HepG2 (cell line): ENCODE results near the gene MRPL20. TPM values are rescaled to one million over a fixed set of nuclear protein-coding genes. Genes with fewer than 3 reads are reported as not detected.

Experiments
- CCAR2 ChIP-seq: fragments of 200-400 bp; formaldehyde crosslinking; optimal IDR thresholded peaks from 2 replicates; pipeline ENCODE3; 2018; ENCODE audit warnings: low read depth, mild to moderate bottlenecking, low read length, moderate library complexity
- DBP ChIP-seq: sonication (generic); formaldehyde crosslinking; IDR thresholded peaks from 2 replicates; pipeline ENCODE4 v1.4.0; 2020; ENCODE audit warnings: missing genetic modification reagents; ENCODE audit errors: not compliant biosample characterization
- HOXD1 ChIP-seq: sonication (generic); formaldehyde crosslinking; IDR thresholded peaks from 2 replicates; pipeline ENCODE4 v1.5.0; 2020; ENCODE audit warnings: missing genetic modification reagents
- SPEN ChIP-seq: sonication (generic); formaldehyde crosslinking; IDR thresholded peaks from 2 replicates; pipeline ENCODE4 v1.5.1; 2020; ENCODE audit warnings: low read depth, mild to moderate bottlenecking, missing genetic modification reagents
- TFE3 ChIP-seq: IDR thresholded peaks from 2 replicates; pipeline ENCODE4 v1.6.1; 2016
- TIGD3 ChIP-seq: sonication (generic); formaldehyde crosslinking; IDR thresholded peaks from 2 replicates; pipeline ENCODE4 v1.5.1; 2020; ENCODE audit warnings: mild to moderate bottlenecking, missing genetic modification reagents, borderline replicate concordance
- ZNF44 ChIP-seq: sonication (generic); formaldehyde crosslinking; IDR thresholded peaks from 2 replicates; pipeline ENCODE4 v1.5.1; 2020; ENCODE audit warnings: mild to moderate bottlenecking, missing genetic modification reagents
- ZNF615 ChIP-seq: sonication (generic); formaldehyde crosslinking; IDR thresholded peaks from 2 replicates; pipeline ENCODE4 v1.5.0; 2020; ENCODE audit warnings: mild to moderate bottlenecking, missing genetic modification reagents, borderline replicate concordance
- ZNF737 ChIP-seq: sonication (generic); formaldehyde crosslinking; IDR thresholded peaks from 2 replicates; pipeline ENCODE4 v1.5.0; 2020; ENCODE audit warnings: missing genetic modification reagents, mild to moderate bottlenecking, borderline replicate concordance
- polyA plus RNA-seq, 8 experiments: library from polyadenylated mRNA; depleted of rRNA in 3 of 8; stranded (reverse) in 7 of 8; unstranded in 1 of 8; fragments of >200 nt; fragmentation: Illumina TruSeq in 4 of 8; extraction: Trizol in 4 of 8; gene quantifications; 2 replicates each; pipeline versions ENCODE4 v1.2.1 to v1.2.3, GENCODE V29; 2011 to 2016; ENCODE audit warnings: low read depth in 4 of 8, missing spikeins in 1 of 8, mixed read lengths in 1 of 8; ENCODE audit not compliant: insufficient read depth in 1 of 8
- total RNA-seq, 5 experiments: library from RNA; depleted of rRNA; stranded (reverse); fragments of >200 nt; fragmentation: Illumina TruSeq; extraction: Trizol; gene quantifications; 2 replicates each; pipeline ENCODE4 v1.2.3, GENCODE V29; 2016; ENCODE audit warnings: low read depth in 1 of 5
- TF ChIP-seq, protein P1 (sequence below): sonication (generic); formaldehyde crosslinking; IDR thresholded peaks from 2 replicates; pipeline ENCODE4 v1.4.0; 2020; ENCODE audit warnings: mild to moderate bottlenecking, missing genetic modification reagents
- TF ChIP-seq, protein P2 (sequence below): sonication (generic); formaldehyde crosslinking; IDR thresholded peaks from 2 replicates; pipeline ENCODE4 v1.5.0; 2020; ENCODE audit warnings: mild to moderate bottlenecking, missing genetic modification reagents
- TF ChIP-seq, protein P3 (sequence below): sonication (generic); formaldehyde crosslinking; IDR thresholded peaks from 2 replicates; pipeline ENCODE4 v1.4.0; 2020; ENCODE audit warnings: mild to moderate bottlenecking, missing genetic modification reagents

The MRPL20 gene
- total and polyA plus RNA-seq, 2 of the 13 experiments (the other 11 are each of a cell fraction or from before 2014, with no cell fraction given), result 59.2 to 127 TPM

GRCh38 chr1:1374929-1375662 lies 32.0 kb downstream of the MRPL20 start, which contains the start of gene AURKAIP1 (continued):
- TF ChIP-seq, protein P1, sequence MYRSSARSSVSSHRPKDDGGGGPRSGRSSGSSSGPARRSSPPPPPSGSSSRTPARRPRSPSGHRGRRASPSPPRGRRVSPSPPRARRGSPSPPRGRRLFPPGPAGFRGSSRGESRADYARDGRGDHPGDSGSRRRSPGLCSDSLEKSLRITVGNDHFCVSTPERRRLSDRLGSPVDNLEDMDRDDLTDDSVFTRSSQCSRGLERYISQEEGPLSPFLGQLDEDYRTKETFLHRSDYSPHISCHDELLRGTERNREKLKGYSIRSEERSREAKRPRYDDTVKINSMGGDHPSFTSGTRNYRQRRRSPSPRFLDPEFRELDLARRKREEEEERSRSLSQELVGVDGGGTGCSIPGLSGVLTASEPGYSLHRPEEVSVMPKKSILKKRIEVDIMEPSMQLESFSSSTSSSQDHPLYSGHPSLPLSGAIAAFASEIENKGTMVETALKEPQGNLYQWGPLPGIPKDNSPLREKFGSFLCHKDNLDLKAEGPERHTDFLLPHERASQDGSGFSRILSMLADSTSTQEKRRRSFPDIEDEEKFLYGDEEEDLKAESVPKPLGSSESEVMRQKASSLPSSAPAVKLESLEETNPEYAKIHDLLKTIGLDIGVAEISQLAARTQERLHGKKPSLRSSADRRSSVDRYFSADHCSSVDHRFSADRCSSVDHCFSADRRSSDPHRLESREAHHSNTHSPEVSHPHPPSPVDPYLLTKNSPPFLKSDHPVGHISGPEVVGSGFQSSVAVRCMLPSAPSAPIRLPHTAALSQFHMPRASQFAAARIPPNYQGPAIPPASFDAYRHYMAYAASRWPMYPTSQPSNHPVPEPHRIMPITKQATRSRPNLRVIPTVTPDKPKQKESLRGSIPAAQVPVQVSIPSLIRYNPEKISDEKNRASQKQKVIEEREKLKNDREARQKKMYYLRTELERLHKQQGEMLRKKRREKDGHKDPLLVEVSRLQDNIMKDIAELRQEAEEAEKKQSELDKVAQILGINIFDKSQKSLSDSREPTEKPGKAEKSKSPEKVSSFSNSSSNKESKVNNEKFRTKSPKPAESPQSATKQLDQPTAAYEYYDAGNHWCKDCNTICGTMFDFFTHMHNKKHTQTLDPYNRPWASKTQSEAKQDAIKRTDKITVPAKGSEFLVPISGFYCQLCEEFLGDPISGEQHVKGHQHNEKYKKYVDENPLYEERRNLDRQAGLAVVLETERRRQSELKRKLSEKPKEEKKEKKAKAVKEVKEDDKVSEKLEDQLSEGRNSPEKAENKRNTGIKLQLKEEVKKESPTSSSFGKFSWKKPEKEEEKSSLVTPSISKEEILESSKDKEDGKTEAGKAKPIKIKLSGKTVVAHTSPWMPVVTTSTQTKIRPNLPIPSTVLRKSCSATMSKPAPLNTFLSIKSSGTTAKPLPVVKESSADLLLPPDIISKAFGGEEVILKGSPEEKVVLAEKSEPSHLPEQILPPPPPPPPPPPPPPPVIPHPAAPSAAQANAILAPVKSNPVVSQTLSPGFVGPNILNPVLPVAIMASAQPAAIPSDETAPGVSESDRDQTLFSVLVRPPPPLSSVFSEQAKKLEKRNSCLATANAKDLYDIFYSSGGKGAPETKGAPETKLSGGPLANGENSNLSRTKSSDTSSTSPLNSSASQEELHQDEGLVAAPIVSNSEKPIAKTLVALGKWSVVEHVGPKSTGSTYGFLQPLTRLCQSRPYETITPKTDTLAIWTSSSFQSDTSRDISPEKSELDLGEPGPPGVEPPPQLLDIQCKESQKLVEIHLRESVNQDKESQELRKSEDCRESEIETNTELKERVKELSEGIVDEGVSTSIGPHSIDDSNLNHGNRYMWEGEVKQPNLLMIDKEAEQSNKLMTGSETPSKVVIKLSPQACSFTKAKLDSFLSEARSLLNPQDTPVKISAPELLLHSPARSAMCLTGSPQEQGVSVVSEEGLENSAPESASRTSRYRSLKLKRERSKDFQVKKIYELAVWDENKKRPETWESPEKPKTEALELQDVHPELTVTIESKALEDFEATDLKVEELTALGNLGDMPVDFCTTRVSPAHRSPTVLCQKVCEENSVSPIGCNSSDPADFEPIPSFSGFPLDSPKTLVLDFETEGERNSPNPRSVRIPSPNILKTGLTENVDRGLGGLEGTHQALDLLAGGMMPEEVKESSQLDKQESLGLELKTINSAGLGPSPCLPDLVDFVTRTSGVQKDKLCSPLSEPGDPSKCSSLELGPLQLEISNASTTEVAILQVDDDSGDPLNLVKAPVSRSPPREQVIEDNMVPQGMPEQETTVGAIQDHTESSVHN, result peak; percentile 68; the same call in 1 of the 2 replicates
- no peak for TF ChIP-seq ZNF737 (CRISPR knock-in tag)
- TF ChIP-seq, protein P2, sequence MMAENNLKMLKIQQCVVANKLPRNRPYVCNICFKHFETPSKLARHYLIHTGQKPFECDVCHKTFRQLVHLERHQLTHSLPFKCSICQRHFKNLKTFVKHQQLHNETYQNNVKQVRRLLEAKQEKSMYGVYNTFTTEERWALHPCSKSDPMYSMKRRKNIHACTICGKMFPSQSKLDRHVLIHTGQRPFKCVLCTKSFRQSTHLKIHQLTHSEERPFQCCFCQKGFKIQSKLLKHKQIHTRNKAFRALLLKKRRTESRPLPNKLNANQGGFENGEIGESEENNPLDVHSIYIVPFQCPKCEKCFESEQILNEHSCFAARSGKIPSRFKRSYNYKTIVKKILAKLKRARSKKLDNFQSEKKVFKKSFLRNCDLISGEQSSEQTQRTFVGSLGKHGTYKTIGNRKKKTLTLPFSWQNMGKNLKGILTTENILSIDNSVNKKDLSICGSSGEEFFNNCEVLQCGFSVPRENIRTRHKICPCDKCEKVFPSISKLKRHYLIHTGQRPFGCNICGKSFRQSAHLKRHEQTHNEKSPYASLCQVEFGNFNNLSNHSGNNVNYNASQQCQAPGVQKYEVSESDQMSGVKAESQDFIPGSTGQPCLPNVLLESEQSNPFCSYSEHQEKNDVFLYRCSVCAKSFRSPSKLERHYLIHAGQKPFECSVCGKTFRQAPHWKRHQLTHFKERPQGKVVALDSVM (CRISPR knock-in tag), result peak; percentile 62
- TF ChIP-seq TIGD3 (CRISPR knock-in tag), result no peak
- TF ChIP-seq SPEN (CRISPR knock-in tag), result peak; percentile 95
- TF ChIP-seq ZNF615 (CRISPR knock-in tag), result no peak
- TF ChIP-seq, protein P3, sequence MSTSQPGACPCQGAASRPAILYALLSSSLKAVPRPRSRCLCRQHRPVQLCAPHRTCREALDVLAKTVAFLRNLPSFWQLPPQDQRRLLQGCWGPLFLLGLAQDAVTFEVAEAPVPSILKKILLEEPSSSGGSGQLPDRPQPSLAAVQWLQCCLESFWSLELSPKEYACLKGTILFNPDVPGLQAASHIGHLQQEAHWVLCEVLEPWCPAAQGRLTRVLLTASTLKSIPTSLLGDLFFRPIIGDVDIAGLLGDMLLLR, result peak; percentile 80; the same call in 1 of the 2 replicates
- peak; percentile 85; the same call in 1 of the 2 replicates for TF ChIP-seq ZNF44 (CRISPR knock-in tag)
- peak; percentile 20 for TF ChIP-seq DBP (CRISPR knock-in tag)
- TF ChIP-seq TFE3 (CRISPR knock-in tag), result peak; percentile 73
- peak; percentile 90 for TF ChIP-seq CCAR2
- peak; percentile 87 for TF ChIP-seq HOXD1 (CRISPR knock-in tag)
